Measurements from ENCODE around the gene R3HDM1.
"Not testable (repeated sequence)": the region's sequence is repeated elsewhere in the genome, so short reads cannot be mapped to it uniquely, and the experiment has no call there.

The R3HDM1 gene

GRCh38 chr2:135709992-135710391 lies 178.7 kb downstream of the R3HDM1 start:
- peak; percentile 50 for DNase-seq (ENCODE audit: low spot score)

- not testable (repeated sequence) for DNase-seq (ENCODE audit: low spot score)
These were observed 183.8 kb downstream of the R3HDM1 start for GRCh38 chr2:135715086-135715485.

- no peak for DNase-seq (ENCODE audit: low spot score)
These were observed 196.9 kb downstream of the R3HDM1 start for GRCh38 chr2:135728064-135728743.

- no peak for DNase-seq (ENCODE audit: low spot score)
These were observed 201.3 kb downstream of the R3HDM1 start for GRCh38 chr2:135732561-135732960.

- DNase-seq (ENCODE audit: low spot score): no peak
These were observed 201.8 kb downstream of the R3HDM1 start for GRCh38 chr2:135733045-135733444.

GRCh38 chr2:135736546-135736945 lies 205.3 kb downstream of the R3HDM1 start:
- no peak for DNase-seq (ENCODE audit: low spot score)

GRCh38 chr2:135740206-135740605 lies 208.9 kb downstream of the R3HDM1 start:
- DNase-seq (ENCODE audit: low spot score): no peak

GRCh38 chr2:135741043-135741394 lies 209.7 kb downstream of the R3HDM1 start:
- DNase-seq (ENCODE audit: low spot score): no peak

GRCh38 chr2:135741395-135742324 lies 210.4 kb downstream of the R3HDM1 start, which contains the start of gene UBXN4:
TSS of gene UBXN4 (plus strand) at chr2:135741855. CDS start at chr2:135741930, 75 bp downstream.
- DNase-seq (ENCODE audit: low spot score): peak; percentile 99

GRCh38 chr2:135742325-135742757 lies 211.1 kb downstream of the R3HDM1 start:
- peak; percentile 66 for DNase-seq (ENCODE audit: low spot score)

GRCh38 chr2:135743860-135744259 lies 212.6 kb downstream of the R3HDM1 start:
- DNase-seq (ENCODE audit: low spot score): no peak

GRCh38 chr2:135744760-135745314 lies 213.6 kb downstream of the R3HDM1 start:
- DNase-seq (ENCODE audit: low spot score): peak; percentile 54

- DNase-seq (ENCODE audit: low spot score): peak; percentile 49
These were observed 214.3 kb downstream of the R3HDM1 start for GRCh38 chr2:135745545-135745944.

- DNase-seq (ENCODE audit: low spot score): no peak
These were observed 224.3 kb downstream of the R3HDM1 start for GRCh38 chr2:135755573-135755972.

GRCh38 chr2:135756692-135757091 lies 225.4 kb downstream of the R3HDM1 start:
- DNase-seq (ENCODE audit: low spot score): no peak

GRCh38 chr2:135762022-135762421 lies 230.7 kb downstream of the R3HDM1 start:
- DNase-seq (ENCODE audit: low spot score): no peak

- DNase-seq (ENCODE audit: low spot score): no peak
These were observed 231.2 kb downstream of the R3HDM1 start for GRCh38 chr2:135762530-135762929.

GRCh38 chr2:135768863-135769262 lies 237.6 kb downstream of the R3HDM1 start:
- DNase-seq (ENCODE audit: low spot score): no peak

GRCh38 chr2:135773319-135773718 lies 242.0 kb downstream of the R3HDM1 start:
- no peak for DNase-seq (ENCODE audit: low spot score)

GRCh38 chr2:135773917-135774316 lies 242.6 kb downstream of the R3HDM1 start:
- DNase-seq (ENCODE audit: low spot score): no peak
